ENCODE results near the gene UGT2A3. TPM values are rescaled to one million over a fixed set of nuclear protein-coding genes. Genes with fewer than 3 reads are reported as not detected.
"Not testable (repeated sequence)": the region's sequence is repeated elsewhere in the genome, so short reads cannot be mapped to it uniquely, and the experiment has no call there.

UGT2A3 gene
- total and polyA plus RNA-seq, 10 donors: not detected

GRCh38 chr4:68960294-68961163 is 8.9 kb upstream of the UGT2A3 start:
- intact Hi-C loops (cut with DNase I; ENCODE audit: low total_unique reads): no loop called here
- H3K27me3 ChIP-seq (replicated peaks in 1 of 7): no peaks in the 10 kb centered on the region
- H3K4me1 ChIP-seq: no peaks in the 10 kb centered on the region
- H3K4me3 ChIP-seq: no peak overlapping the region
- 67 to 91% (median 75%) methylated on average over 2 of the region's 2 CpGs for WGBS, 5 donors
- no peak for TF ChIP-seq POLR2A (IDR thresholded peaks at IDR 0.05)
- TF ChIP-seq POLR2AphosphoS5 (IDR thresholded peaks at IDR 0.05): no peak
- TF ChIP-seq CTCF (IDR thresholded peaks at IDR 0.05 in 8 of 11, conservative IDR thresholded peaks at IDR 0.05 in 3 of 11): no peak
- no peaks in the 10 kb centered on the region for H3K36me3 ChIP-seq
- H3K9me3 ChIP-seq: no peaks in the 10 kb centered on the region
- no peak for DNase-seq
- no peak overlapping the region for H3K27ac ChIP-seq

- intact Hi-C loops (cut with DNase I; ENCODE audit: low total_unique reads); H3K4me3 ChIP-seq; H3K27me3 ChIP-seq (replicated peaks in 1 of 7); H3K27ac ChIP-seq; H3K4me1 ChIP-seq; H3K36me3 ChIP-seq; H3K9me3 ChIP-seq; DNase-seq: not testable (repeated sequence)
- WGBS, 5 donors: 74 to 89% (median 79%) methylated on average over 2 of the region's 2 CpGs
These were observed 7.5 kb upstream of the UGT2A3 start for GRCh38 chr4:68959085-68959484.

GRCh38 chr4:68954126-68954525 is 2.5 kb upstream of the UGT2A3 start:
- intact Hi-C loops (cut with DNase I; ENCODE audit: low total_unique reads): no loop called here
- 63 to 77% (median 70%) methylated on average over 3 of the region's 3 CpGs for WGBS, 5 donors

GRCh38 chr4:68953056-68953596 is 1.5 kb upstream of the UGT2A3 start:
- Histone ChIP-seq H3K4me3 (no peak overlapping the region), H3K4me1 (no peaks in the 10 kb centered on the region), H3K27ac (no peak overlapping the region), H3K9me3 (peaks cover 0 to 4% (median 0%) of the 10 kb centered on the region in 8 donors), H3K27me3 (replicated peaks in 1 of 7) (no peaks in the 10 kb centered on the region), H3K36me3 (no peaks in the 10 kb centered on the region)
- DNase-seq: no peak
- 49 to 72% (median 63%) methylated on average over 2 of the region's 2 CpGs for WGBS, 5 donors
- intact Hi-C loops (cut with DNase I; ENCODE audit: low total_unique reads): no loop called here
- TF ChIP-seq POLR2A (IDR thresholded peaks at IDR 0.05) (no peak), POLR2AphosphoS5 (IDR thresholded peaks at IDR 0.05) (no peak), CTCF (IDR thresholded peaks at IDR 0.05 in 8 of 11, conservative IDR thresholded peaks at IDR 0.05 in 3 of 11) (no peak)

More at GRCh38 chr4:68954126-68954525, 2.5 kb upstream of the UGT2A3 start:
- H3K27me3 ChIP-seq (replicated peaks in 1 of 7): no peaks in the 10 kb centered on the region
- no peaks in the 10 kb centered on the region for H3K36me3 ChIP-seq
- H3K4me1 ChIP-seq: no peaks in the 10 kb centered on the region
- TF ChIP-seq POLR2A (IDR thresholded peaks at IDR 0.05) (no peak), POLR2AphosphoS5 (IDR thresholded peaks at IDR 0.05) (no peak), CTCF (IDR thresholded peaks at IDR 0.05 in 8 of 11, conservative IDR thresholded peaks at IDR 0.05 in 3 of 11) (no peak)
- H3K27ac ChIP-seq: no peak overlapping the region
- H3K9me3 ChIP-seq: peaks cover 0 to under 1% (median 0%) of the 10 kb centered on the region in 8 donors
- no peak for DNase-seq
- H3K4me3 ChIP-seq: no peak overlapping the region
